Loucy (cell line): Measurements from ENCODE around the gene OCIAD1.

ENCODE experiments used
- CTCF ChIP-seq: fragments of 200-600 bp; sonication (generic); conservative IDR thresholded peaks from 2 replicates; pipeline ENCODE4 v1.5.1; 2014; ENCODE audit warnings: mild to moderate bottlenecking, antibody characterized with exemption, low read length
- EZH2phosphoT487 ChIP-seq: fragments of 200-600 bp; IDR thresholded peaks from 2 replicates; pipeline ENCODE4 v1.6.1; 2018; ENCODE audit warnings: antibody characterized with exemption, mild to moderate bottlenecking, moderate library complexity, borderline replicate concordance

- TF ChIP-seq CTCF (no peak), EZH2phosphoT487 (no peak)
Measured at GRCh38 chr4:48786549-48786948, 44.3 kb upstream of the OCIAD1 start.
